C1 segment of cervical spinal cord (tissue), 14 donors: ENCODE results near the gene HRH1.
"Not testable (repeated sequence)": the region's sequence is repeated elsewhere in the genome, so short reads cannot be mapped to it uniquely, and the experiment has no call there.

ENCODE experiments used
- DNase-seq, 14 donors: peaks; one replicate each; lab custom pipeline; 2025; lab: John Stamatoyannopoulos, UW

HRH1 gene

GRCh38 chr3:11201251-11202019 lies 47.1 kb downstream of the HRH1 start:
- DNase-seq = peak in 1 of 14 donors; percentile 27

- no peak for DNase-seq
These were observed 49.7 kb downstream of the HRH1 start for GRCh38 chr3:11203961-11204360.

- DNase-seq = no peak
These were observed 50.5 kb downstream of the HRH1 start for GRCh38 chr3:11204697-11205348.

GRCh38 chr3:11205881-11206280 lies 51.6 kb downstream of the HRH1 start:
- not testable (repeated sequence) for DNase-seq

- DNase-seq = no peak
These were observed 52.0 kb downstream of the HRH1 start for GRCh38 chr3:11206316-11206715.

- no peak for DNase-seq
These were observed 52.7 kb downstream of the HRH1 start for GRCh38 chr3:11206953-11207352.

- peak in 1 of 14 donors; percentile 2 for DNase-seq
These were observed 57.4 kb downstream of the HRH1 start for GRCh38 chr3:11211531-11212298.

GRCh38 chr3:11212299-11212608 lies 58.0 kb downstream of the HRH1 start:
- no peak for DNase-seq

- no peak for DNase-seq
These were observed 58.5 kb downstream of the HRH1 start for GRCh38 chr3:11212784-11213183.

- no peak for DNase-seq
These were observed 59.6 kb downstream of the HRH1 start for GRCh38 chr3:11213810-11214450.

GRCh38 chr3:11214451-11214978 lies 60.2 kb downstream of the HRH1 start:
- DNase-seq = no peak

GRCh38 chr3:11217370-11217769 lies 63.1 kb downstream of the HRH1 start:
- not testable (repeated sequence) for DNase-seq

GRCh38 chr3:11220230-11220629 lies 65.9 kb downstream of the HRH1 start:
- DNase-seq = no peak

GRCh38 chr3:11221818-11222415 lies 67.6 kb downstream of the HRH1 start:
- no peak for DNase-seq

- no peak for DNase-seq
These were observed 69.7 kb downstream of the HRH1 start for GRCh38 chr3:11224010-11224409.

- no peak for DNase-seq
These were observed 70.6 kb downstream of the HRH1 start for GRCh38 chr3:11224870-11225229.

GRCh38 chr3:11226042-11226370 lies 71.7 kb downstream of the HRH1 start:
- no peak for DNase-seq

GRCh38 chr3:11228041-11228440 lies 73.7 kb downstream of the HRH1 start:
- DNase-seq = no peak

- DNase-seq = no peak
These were observed 75.8 kb downstream of the HRH1 start for GRCh38 chr3:11230125-11230524.

- DNase-seq = no peak
These were observed 76.5 kb downstream of the HRH1 start for GRCh38 chr3:11230832-11231231.

- DNase-seq = no peak
These were observed 81.1 kb downstream of the HRH1 start for GRCh38 chr3:11235385-11235784.
